IMR-90 (cell line): ENCODE data around the gene AP3M1.

Source experiments
- FOS ChIP-seq: fragments of 150-350 bp; IDR thresholded peaks from 2 replicates; pipeline ENCODE4 v1.6.1; 2016; ENCODE audit warnings: low read depth, low read length
- POLR2A ChIP-seq: IDR thresholded peaks from 2 replicates; pipeline ENCODE4 v1.6.1; 2012; ENCODE audit warnings: mild to moderate bottlenecking, low read depth, low read length
- TF ChIP-seq, protein P1 (sequence below): conservative IDR thresholded peaks from 2 replicates; pipeline ENCODE4 v1.5.1; 2012; ENCODE audit warnings: mild to moderate bottlenecking, low read depth, low read length, improper control_type of control experiment

GRCh38 chr10:74072503-74072902, 78.1 kb downstream of the AP3M1 start:
- TF ChIP-seq, protein P1, sequence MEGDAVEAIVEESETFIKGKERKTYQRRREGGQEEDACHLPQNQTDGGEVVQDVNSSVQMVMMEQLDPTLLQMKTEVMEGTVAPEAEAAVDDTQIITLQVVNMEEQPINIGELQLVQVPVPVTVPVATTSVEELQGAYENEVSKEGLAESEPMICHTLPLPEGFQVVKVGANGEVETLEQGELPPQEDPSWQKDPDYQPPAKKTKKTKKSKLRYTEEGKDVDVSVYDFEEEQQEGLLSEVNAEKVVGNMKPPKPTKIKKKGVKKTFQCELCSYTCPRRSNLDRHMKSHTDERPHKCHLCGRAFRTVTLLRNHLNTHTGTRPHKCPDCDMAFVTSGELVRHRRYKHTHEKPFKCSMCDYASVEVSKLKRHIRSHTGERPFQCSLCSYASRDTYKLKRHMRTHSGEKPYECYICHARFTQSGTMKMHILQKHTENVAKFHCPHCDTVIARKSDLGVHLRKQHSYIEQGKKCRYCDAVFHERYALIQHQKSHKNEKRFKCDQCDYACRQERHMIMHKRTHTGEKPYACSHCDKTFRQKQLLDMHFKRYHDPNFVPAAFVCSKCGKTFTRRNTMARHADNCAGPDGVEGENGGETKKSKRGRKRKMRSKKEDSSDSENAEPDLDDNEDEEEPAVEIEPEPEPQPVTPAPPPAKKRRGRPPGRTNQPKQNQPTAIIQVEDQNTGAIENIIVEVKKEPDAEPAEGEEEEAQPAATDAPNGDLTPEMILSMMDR: no peak
- TF ChIP-seq POLR2A (no peak), FOS (no peak)
